Epithelial cell of proximal tubule (primary cell): ENCODE measurements around the gene C1QTNF1. TPM values are rescaled to one million over a fixed set of nuclear protein-coding genes. Genes with fewer than 3 reads are reported as not detected.

ENCODE experiments used
- DNase-seq: peaks from one replicate; pipeline ENCODE4 v3.0.0-alpha.2; 2011; ENCODE audit warnings: low read depth
- H3K4me3 ChIP-seq: 2 replicates; pipeline ENCODE4 v1.5.1; 2011; ENCODE audit warnings: low read depth, mild to moderate bottlenecking, low read length
- CTCF ChIP-seq: conservative IDR thresholded peaks from 2 replicates; pipeline ENCODE4 v1.5.1; 2012; ENCODE audit warnings: low read depth, mild to moderate bottlenecking, low read length
- total RNA-seq: library from RNA; depleted of rRNA; stranded (reverse); fragments of >200 nt; gene quantifications from 2 replicates; pipeline ENCODE4 v1.2.3, GENCODE V29; 2015

C1QTNF1 gene
- total RNA-seq, 1 donor from 2014 or later, result 2.1 TPM

DNA sequence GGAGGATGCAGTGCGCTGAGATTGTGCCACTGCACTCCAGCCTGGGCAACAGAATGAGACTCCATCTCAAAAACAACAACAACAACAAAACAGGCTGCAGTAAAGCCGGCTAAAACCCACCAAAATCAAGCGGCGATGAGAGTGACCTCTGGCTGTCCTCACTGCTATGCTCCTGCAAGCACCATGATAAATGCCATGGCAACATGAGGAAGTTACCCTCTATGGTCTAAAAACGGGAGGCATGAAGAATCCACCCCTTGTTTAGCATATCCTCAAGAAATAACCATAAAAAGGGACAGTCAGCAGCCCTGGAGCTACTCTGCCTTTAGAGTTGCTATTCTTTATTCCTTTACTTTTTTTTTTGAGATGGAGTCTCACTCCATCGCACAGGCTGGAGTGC, 35.8 kb upstream of the C1QTNF1 start:
- H3K4me3 ChIP-seq, result no peak overlapping the region
- TF ChIP-seq CTCF, result no peak
- no peak for DNase-seq

DNA sequence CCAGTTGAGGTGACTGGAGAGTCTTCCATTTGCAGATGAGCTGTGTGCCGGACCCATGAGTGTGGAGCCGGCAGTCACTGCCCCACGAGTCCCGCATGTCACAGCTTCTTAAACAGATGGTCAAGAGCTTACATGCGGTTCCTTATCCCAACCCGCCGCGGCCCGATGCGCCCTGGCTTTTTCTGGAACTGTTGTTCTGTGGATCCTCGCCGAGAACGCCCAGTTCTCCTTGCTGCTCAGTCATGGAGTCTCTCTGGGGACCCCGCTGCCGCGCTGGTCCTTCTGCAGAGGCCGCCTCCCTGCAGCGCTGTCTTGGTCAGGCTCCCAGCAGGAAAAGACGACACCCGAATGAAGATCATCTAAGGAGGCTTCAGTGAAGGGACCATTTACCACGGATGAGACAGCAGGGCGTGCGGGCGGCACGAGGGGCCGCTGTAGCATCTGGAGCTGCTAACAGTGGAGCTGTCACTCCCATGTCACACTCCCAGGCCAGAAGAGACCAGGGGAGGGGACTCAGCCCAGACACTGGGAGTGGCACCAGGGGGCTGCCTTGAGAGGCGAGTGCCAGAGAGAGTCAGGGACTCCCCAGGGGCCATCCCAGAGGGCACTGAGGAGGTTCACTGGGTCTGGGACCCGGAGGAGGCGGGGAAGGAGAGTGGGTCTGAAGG, 33.5 kb upstream of the C1QTNF1 start:
- no peak for TF ChIP-seq CTCF
- no peak overlapping the region for H3K4me3 ChIP-seq
- no peak for DNase-seq

- no peak for TF ChIP-seq CTCF
- no peak for DNase-seq
These were observed 32.8 kb upstream of the C1QTNF1 start for GRCh38 chr17:78991017-78991738.

GRCh38 chr17:78991906-78992532, 31.9 kb upstream of the C1QTNF1 start:
- DNase-seq, result no peak
- no peak for TF ChIP-seq CTCF
- no peak overlapping the region for H3K4me3 ChIP-seq

More at GRCh38 chr17:78991017-78991738, 32.8 kb upstream of the C1QTNF1 start:
- no peak overlapping the region for H3K4me3 ChIP-seq

- no peak overlapping the region for H3K4me3 ChIP-seq
- no peak for TF ChIP-seq CTCF
- no peak for DNase-seq
These were observed 31.3 kb upstream of the C1QTNF1 start for GRCh38 chr17:78992542-78993212.

DNA sequence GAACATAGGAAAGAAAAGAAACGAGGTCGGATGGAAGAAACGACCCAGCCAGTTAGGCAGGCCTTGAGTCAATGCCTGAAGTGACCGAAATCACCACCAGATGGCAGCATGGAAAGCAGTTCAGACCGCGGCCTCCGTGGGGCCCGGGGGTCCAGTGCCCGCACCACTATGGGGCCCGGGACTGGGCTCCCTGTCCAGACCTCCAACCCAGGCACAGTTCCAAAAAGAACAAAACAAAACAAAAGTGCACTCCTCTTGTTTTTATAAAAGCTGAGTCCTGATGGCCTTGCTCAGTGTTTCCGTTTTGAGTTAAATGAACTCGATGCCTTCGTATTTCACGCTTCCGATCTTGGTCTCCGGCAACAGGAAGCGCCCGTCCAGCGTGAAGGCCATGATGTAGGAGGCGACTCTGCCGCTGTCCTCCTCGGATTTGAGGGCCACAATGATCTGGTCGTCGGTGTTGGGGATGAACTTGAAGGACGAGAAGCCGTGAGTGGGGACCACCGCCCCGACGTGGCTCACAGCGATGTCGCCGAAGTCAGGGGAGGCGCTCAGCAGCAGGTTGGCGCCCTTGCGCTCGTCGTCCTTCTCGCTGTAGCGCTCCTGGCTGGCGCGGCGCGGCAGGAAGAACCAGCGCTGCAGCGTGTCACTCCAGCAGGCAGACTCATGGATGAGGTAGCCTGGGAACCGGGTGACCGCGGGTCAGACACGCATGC, 30.6 kb upstream of the C1QTNF1 start:
- TF ChIP-seq CTCF, result peak; percentile 80
- DNase-seq, result no peak
- no peak overlapping the region for H3K4me3 ChIP-seq
